H9 (cell line): Measurements from ENCODE around the gene HSP90AA1. TPM values are rescaled to one million over a fixed set of nuclear protein-coding genes. Genes with fewer than 3 reads are reported as not detected.
A peak's percentile ranks its signal among the peaks of the same experiment; 100 is the strongest.

Experiments used
- DNase-seq: peaks from one replicate; pipeline ENCODE4 v3.0.0-alpha.2; 2017
- H2AFZ ChIP-seq: one replicate; pipeline ENCODE4 v1.6.1; 2013; ENCODE audit warnings: mild to moderate bottlenecking, low read length, control low read depth, moderate library complexity
- H2AK5ac ChIP-seq: 2 replicates; pipeline ENCODE4 v1.6.1; 2013; ENCODE audit warnings: low read length, control low read depth, mixed read lengths; ENCODE audit not compliant: insufficient read length
- H2BK120ac ChIP-seq: one replicate; pipeline ENCODE4 v1.6.1; 2013; ENCODE audit warnings: low read depth, mild to moderate bottlenecking, low read length, control low read depth, inconsistent platforms; ENCODE audit not compliant: poor library complexity, severe bottlenecking
- H2BK12ac ChIP-seq: 2 replicates; pipeline ENCODE4 v1.6.1; 2013; ENCODE audit warnings: low read length, control low read depth, mixed read lengths, low read depth; ENCODE audit not compliant: insufficient read length
- H2BK15ac ChIP-seq: 2 replicates; pipeline ENCODE4 v1.6.1; 2013; ENCODE audit warnings: low read depth, low read length, control low read depth
- H2BK20ac ChIP-seq: one replicate; pipeline ENCODE4 v1.6.1; 2013; ENCODE audit warnings: low read depth, mild to moderate bottlenecking, low read length, control low read depth, inconsistent platforms; ENCODE audit not compliant: poor library complexity, severe bottlenecking
- H2BK5ac ChIP-seq: 2 replicates; pipeline ENCODE4 v1.6.1; 2013; ENCODE audit warnings: low read length, control low read depth, mixed read lengths; ENCODE audit not compliant: insufficient read length
- H3K14ac ChIP-seq: 2 replicates; pipeline ENCODE4 v1.6.1; 2013; ENCODE audit warnings: low read length, control low read depth; ENCODE audit not compliant: insufficient read depth
- H3K18ac ChIP-seq: 2 replicates; pipeline ENCODE4 v1.6.1; 2013; ENCODE audit warnings: low read depth, mild to moderate bottlenecking, mixed read lengths, low read length, control low read depth; ENCODE audit not compliant: insufficient read length
- H3K23ac ChIP-seq: 2 replicates; pipeline ENCODE4 v1.6.1; 2013; ENCODE audit warnings: low read length, control low read depth, mixed read lengths, low read depth; ENCODE audit not compliant: insufficient read length
- H3K23me2 ChIP-seq: 2 replicates; pipeline ENCODE4 v1.6.1; 2013; ENCODE audit warnings: low read depth, mild to moderate bottlenecking, mixed read lengths, low read length, control low read depth; ENCODE audit not compliant: insufficient read length, poor library complexity, severe bottlenecking
- H3K27ac ChIP-seq: 2 replicates; pipeline ENCODE4 v1.5.1; 2013; ENCODE audit warnings: low read length, control low read depth, mixed read lengths, low read depth; ENCODE audit not compliant: insufficient read length
- H3K27me3 ChIP-seq: 2 replicates; pipeline ENCODE4 v1.6.1; 2013; ENCODE audit warnings: low read length, control low read depth, inconsistent platforms; ENCODE audit not compliant: insufficient read depth
- H3K4ac ChIP-seq: 2 replicates; pipeline ENCODE4 v1.6.1; 2013; ENCODE audit warnings: low read depth, mild to moderate bottlenecking, control low read depth, inconsistent platforms, low read length, moderate library complexity
- H3K4me1 ChIP-seq: 2 replicates; pipeline ENCODE4 v1.6.1; 2013; ENCODE audit warnings: low read length, control low read depth, inconsistent platforms; ENCODE audit not compliant: insufficient read depth
- H3K4me2 ChIP-seq: 2 replicates; pipeline ENCODE4 v1.6.1; 2013; ENCODE audit warnings: low read length, control low read depth, mixed read lengths; ENCODE audit not compliant: insufficient read length, insufficient read depth
- H3K56ac ChIP-seq: 2 replicates; pipeline ENCODE4 v1.6.1; 2013; ENCODE audit warnings: low read depth, mild to moderate bottlenecking, mixed read lengths, low read length, control low read depth; ENCODE audit not compliant: insufficient read length
- H3K79me1 ChIP-seq: 2 replicates; pipeline ENCODE4 v1.6.1; 2013; ENCODE audit warnings: low read depth, mild to moderate bottlenecking, moderate library complexity, low read length, control low read depth, inconsistent platforms; ENCODE audit not compliant: insufficient read depth, poor library complexity, severe bottlenecking
- H3K79me2 ChIP-seq: 2 replicates; pipeline ENCODE4 v1.6.1; 2013; ENCODE audit warnings: low read length, control low read depth, inconsistent platforms; ENCODE audit not compliant: insufficient read depth
- H3K9ac ChIP-seq: 2 replicates; pipeline ENCODE4 v1.6.1; 2013; ENCODE audit warnings: low read length, control low read depth, mixed read lengths; ENCODE audit not compliant: insufficient read length; ENCODE audit errors: extremely low read depth
- H3K9me3 ChIP-seq: one replicate; pipeline ENCODE4 v1.6.1; 2013; ENCODE audit warnings: low read depth, low read length, inconsistent platforms; ENCODE audit not compliant: control insufficient read depth
- H3T11ph ChIP-seq: one replicate; pipeline ENCODE4 v1.6.1; 2013; ENCODE audit warnings: mild to moderate bottlenecking, low read length, control low read depth, inconsistent platforms
- H4K20me1 ChIP-seq: one replicate; pipeline ENCODE4 v1.6.1; 2013; ENCODE audit not compliant: control insufficient read depth, insufficient read length, insufficient read depth
- H4K5ac ChIP-seq: 2 replicates; pipeline ENCODE4 v1.6.1; 2013; ENCODE audit warnings: low read depth, mild to moderate bottlenecking, mixed read lengths, low read length, control low read depth; ENCODE audit not compliant: insufficient read length
- H4K8ac ChIP-seq: replicated peaks from 2 replicates; pipeline ENCODE4 v1.6.1; 2013; ENCODE audit warnings: low read length, control low read depth, mixed read lengths, low read depth; ENCODE audit not compliant: insufficient read length
- H4K91ac ChIP-seq: 2 replicates; pipeline ENCODE4 v1.6.1; 2013; ENCODE audit warnings: low read depth, mild to moderate bottlenecking, moderate library complexity, mixed read lengths, low read length, control low read depth; ENCODE audit not compliant: insufficient read length
- H3K27ac Mint-ChIP-seq, 3 experiments: 2 replicates in 2 of 3; 3 replicates in 1 of 3; pipeline ENCODE4 v1.8.0; 2020 to 2021; ENCODE audit warnings: mixed read lengths in 3 of 3, mild to moderate bottlenecking in 1 of 3, moderate library complexity in 1 of 3
- H3K27me3 Mint-ChIP-seq: 2 replicates; pipeline ENCODE4 v1.8.0; 2021; ENCODE audit warnings: low read depth, mild to moderate bottlenecking, moderate library complexity, mixed read lengths
- H3K36me3 Mint-ChIP-seq, 3 experiments: 2 replicates in 2 of 3; 3 replicates in 1 of 3; pipeline ENCODE4 v1.8.0; 2020 to 2021; ENCODE audit warnings: low read depth in 3 of 3, mixed read lengths in 3 of 3; ENCODE audit not compliant: insufficient read depth in 1 of 3
- H3K4me1 Mint-ChIP-seq, 2 experiments: 2 replicates each; pipeline ENCODE4 v1.8.0; 2020; ENCODE audit warnings: mixed read lengths in 2 of 2
- H3K4me3 Mint-ChIP-seq, 2 experiments: 2 replicates in 1 of 2; 3 replicates in 1 of 2; pipeline ENCODE4 v1.8.0; 2020 to 2021; ENCODE audit warnings: mild to moderate bottlenecking in 2 of 2, mixed read lengths in 2 of 2, moderate library complexity in 1 of 2
- H3K9me3 Mint-ChIP-seq, 2 experiments: 2 replicates in 1 of 2; 3 replicates in 1 of 2; pipeline ENCODE4 v1.8.0; 2020; ENCODE audit warnings: mild to moderate bottlenecking in 2 of 2, mixed read lengths in 2 of 2, moderate library complexity in 1 of 2
- CTCF ChIP-seq: fragments of 200-600 bp; sonication (generic); conservative IDR thresholded peaks from 3 replicates; pipeline ENCODE4 v1.8.0; 2021; ENCODE audit warnings: antibody characterized with exemption, mild to moderate bottlenecking
- WGBS: extraction: QIAGEN DNeasy Blood & Tissue Kit; methylation state at CpG from one replicate; pipeline ENCODE4 v1.1.7; 2013; ENCODE audit warnings: missing lambda C conversion rate, low lambda C conversion rate, mixed read lengths; ENCODE audit not compliant: insufficient read length; ENCODE audit errors: extremely low coverage; 5-methylcytosine and 5-hydroxymethylcytosine counted together
- total RNA-seq: library from RNA; stranded (reverse); gene quantifications from 2 replicates; pipeline ENCODE4 v1.2.1, GENCODE V29; 2021

The HSP90AA1 gene
- total RNA-seq, 1 experiment from 2014 or later, result 953 TPM

- Histone ChIP-seq H3K23me2 (no peaks in the 10 kb centered on the region), H3K79me1 (no peaks in the 10 kb centered on the region), H3K9me3 (no peaks in the 10 kb centered on the region), H4K5ac (no peak overlapping the region), H3K56ac (no peak overlapping the region), H2BK20ac (no peak overlapping the region), H3K4ac (no peak overlapping the region), H4K20me1 (no peaks in the 10 kb centered on the region), H3K9ac (no peak overlapping the region), H3K79me2 (no peaks in the 10 kb centered on the region), H3K18ac (no peak overlapping the region), H3K27me3 (no peaks in the 10 kb centered on the region), H2BK15ac (no peak overlapping the region), H2BK12ac (no peak overlapping the region), H2AFZ (no peak overlapping the region), H4K91ac (no peak overlapping the region), H3T11ph (no peak overlapping the region), H3K4me1 (peaks cover 3% of the 10 kb centered on the region; the same call in 1 of the 2 replicates), H3K23ac (no peak overlapping the region), H2AK5ac (no peak overlapping the region), H2BK120ac (no peak overlapping the region), H3K27ac (no peak overlapping the region), H3K14ac (peak overlapping the region; percentile 28; the same call in 1 of the 2 replicates), H2BK5ac (no peak overlapping the region), H4K8ac (no peak overlapping the region), H3K4me2 (no peak overlapping the region)
- no peak for TF ChIP-seq CTCF
- Mint-ChIP-seq H3K4me3 (peak overlapping the region in 1 of 2 experiments; percentile 4; a peak in 1 of 5 replicates), H3K36me3 (no peaks in the 10 kb centered on the region), H3K27me3 (peaks cover 5% of the 10 kb centered on the region; the same call in 1 of the 2 replicates), H3K27ac (no peak overlapping the region), H3K9me3 (no peaks in the 10 kb centered on the region), H3K4me1 (peaks cover 18 to 25% of the 10 kb centered on the region in 2 experiments)
- no CpG with 5 or more reads among the region's 8 CpGs for WGBS
- DNase-seq, result no peak
Observed at GRCh38 chr14:102095871-102096568, 9.2 kb upstream of the HSP90AA1 start.
